CD14-positive monocyte (primary cell): ENCODE measurements around the gene CHRNE. TPM values are rescaled to one million over a fixed set of nuclear protein-coding genes. Genes with fewer than 3 reads are reported as not detected.

ENCODE experiments used
- DNase-seq, 3 donors: peaks; one replicate each; pipeline ENCODE4 v3.0.0-alpha.2; 2011 to 2022
- H2AFZ ChIP-seq: 2 replicates; pipeline ENCODE4 v1.6.0; 2012; ENCODE audit warnings: mild to moderate bottlenecking, low read depth, low read length, inconsistent platforms; ENCODE audit not compliant: insufficient read depth, poor library complexity, severe bottlenecking
- H3K27ac ChIP-seq, 2 donors: 1 replicate in 1 of 2; 2 replicates in 1 of 2; pipeline ENCODE4 v1.5.1; 2012 to 2013; ENCODE audit warnings: low read length in 2 of 2, control low read depth in 1 of 2, inconsistent platforms in 1 of 2, low read depth in 1 of 2, mild to moderate bottlenecking in 1 of 2
- H3K27me3 ChIP-seq, 2 donors: one replicate each; pipeline versions ENCODE4 v1.6.0 to v1.6.1; 2011 to 2013; ENCODE audit warnings: low read length in 2 of 2; ENCODE audit not compliant: control insufficient read depth in 2 of 2, insufficient read depth in 2 of 2
- H3K36me3 ChIP-seq, 2 donors: replicated peaks in 1 of 2; 1 replicate in 1 of 2; 2 replicates in 1 of 2; pipeline versions ENCODE4 v1.5.1 to v1.6.1; 2012 to 2013; ENCODE audit warnings: low read length in 2 of 2, control low read depth in 1 of 2, inconsistent platforms in 1 of 2, mild to moderate bottlenecking in 1 of 2; ENCODE audit not compliant: insufficient read depth in 2 of 2, control insufficient read depth in 1 of 2
- H3K4me1 ChIP-seq, 2 donors: 1 replicate in 1 of 2; 2 replicates in 1 of 2; pipeline versions ENCODE4 v1.5.1 to v1.6.1; 2012 to 2013; ENCODE audit warnings: low read length in 2 of 2, control low read depth in 1 of 2, inconsistent platforms in 1 of 2, mild to moderate bottlenecking in 1 of 2, moderate library complexity in 1 of 2; ENCODE audit not compliant: insufficient read depth in 2 of 2, control insufficient read depth in 1 of 2
- H3K4me2 ChIP-seq: replicated peaks from 2 replicates; pipeline ENCODE3; 2012; ENCODE audit warnings: low read length, moderate library complexity, mild to moderate bottlenecking; ENCODE audit not compliant: poor library complexity, severe bottlenecking; ENCODE audit errors: extremely low read depth
- H3K4me3 ChIP-seq, 3 experiments: fragments of 200-600 bp in 1 of 3; sonication (generic) in 1 of 3; replicated peaks in 1 of 3; 1 replicate in 2 of 3; 2 replicates in 1 of 3; pipeline ENCODE4 v1.5.1; 2011 to 2013; ENCODE audit warnings: low read length in 3 of 3, mild to moderate bottlenecking in 3 of 3, control low read depth in 2 of 3, low read depth in 2 of 3, inconsistent platforms in 1 of 3, moderate library complexity in 1 of 3
- H3K79me2 ChIP-seq: 2 replicates; pipeline ENCODE4 v1.6.0; 2012; ENCODE audit warnings: mild to moderate bottlenecking, control low read depth, inconsistent platforms, low read length, moderate library complexity; ENCODE audit not compliant: insufficient read depth
- H3K9ac ChIP-seq: 2 replicates; pipeline ENCODE4 v1.6.0; 2017; ENCODE audit warnings: low read length, mild to moderate bottlenecking; ENCODE audit not compliant: insufficient read depth, poor library complexity, severe bottlenecking
- H3K9me3 ChIP-seq, 2 donors: replicated peaks in 1 of 2; 1 replicate in 1 of 2; 2 replicates in 1 of 2; pipeline versions ENCODE4 v1.5.1 to v1.6.1; 2012 to 2013; ENCODE audit warnings: low read length in 2 of 2, control low read depth in 1 of 2; ENCODE audit not compliant: control insufficient read depth in 1 of 2, insufficient read depth in 1 of 2
- H4K20me1 ChIP-seq: 2 replicates; pipeline ENCODE4 v1.6.0; 2012; ENCODE audit warnings: mild to moderate bottlenecking, low read length, control low read depth, moderate library complexity; ENCODE audit not compliant: insufficient read depth
- H3K27ac Mint-ChIP-seq, 7 donors: one replicate each; pipeline ENCODE4 v1.8.0; 2020; ENCODE audit warnings: mild to moderate bottlenecking in 7 of 7, mixed read lengths in 7 of 7, moderate library complexity in 6 of 7, inconsistent platforms in 2 of 7
- H3K27me3 Mint-ChIP-seq, 3 donors: one replicate each; pipeline ENCODE4 v1.8.0; 2021 to 2022; ENCODE audit warnings: low read depth in 3 of 3, mild to moderate bottlenecking in 3 of 3, mixed read lengths in 3 of 3, moderate library complexity in 3 of 3, inconsistent platforms in 1 of 3
- H3K36me3 Mint-ChIP-seq, 2 donors: one replicate each; pipeline ENCODE4 v1.8.0; 2020; ENCODE audit warnings: mixed read lengths in 2 of 2, inconsistent platforms in 1 of 2, mild to moderate bottlenecking in 1 of 2
- H3K4me1 Mint-ChIP-seq: one replicate; pipeline ENCODE4 v1.8.0; 2020; ENCODE audit warnings: mild to moderate bottlenecking, mixed read lengths
- H3K4me3 Mint-ChIP-seq, 2 donors: one replicate each; pipeline ENCODE4 v1.8.0; 2020; ENCODE audit warnings: mild to moderate bottlenecking in 2 of 2, mixed read lengths in 2 of 2, moderate library complexity in 1 of 2
- H3K9me3 Mint-ChIP-seq, 7 donors: one replicate each; pipeline ENCODE4 v1.8.0; 2020 to 2022; ENCODE audit warnings: mixed read lengths in 7 of 7, mild to moderate bottlenecking in 6 of 7, moderate library complexity in 6 of 7, inconsistent platforms in 2 of 7
- WGBS: methylation state at CpG from one replicate; pipeline ENCODE4 v1.1.5; 2013; ENCODE audit warnings: missing lambda C conversion rate; ENCODE audit not compliant: insufficient coverage; 5-methylcytosine and 5-hydroxymethylcytosine counted together
- intact Hi-C, 2 donors: fragments of 100-400 bp; cut with micrococcal nuclease; formaldehyde crosslinking; loops; one replicate each; pipeline versions ENCODE4 v1.15.0 to v1.15.1; 2023
- polyA plus RNA-seq, 3 donors: library from polyadenylated mRNA; depleted of rRNA in 1 of 3; unstranded in 2 of 3; stranded (reverse) in 1 of 3; fragments of 300-500 nt in 2 of 3; fragments of >200 nt in 1 of 3; fragmentation: Illumina TruSeq in 2 of 3; gene quantifications; 1 replicate in 2 of 3; 2 replicates in 1 of 3; pipeline ENCODE4 v1.2.3, GENCODE V29; 2012 to 2021
- TF ChIP-seq, protein P1 (sequence below): fragments of 200-600 bp; IDR thresholded peaks from one replicate; pipeline ENCODE4 v1.8.0; 2022; ENCODE audit warnings: antibody characterized with exemption, mild to moderate bottlenecking

Gene CHRNE
- polyA plus RNA-seq, 3 donors = 0.54 to 12.6 (median 2.1) TPM

DNA sequence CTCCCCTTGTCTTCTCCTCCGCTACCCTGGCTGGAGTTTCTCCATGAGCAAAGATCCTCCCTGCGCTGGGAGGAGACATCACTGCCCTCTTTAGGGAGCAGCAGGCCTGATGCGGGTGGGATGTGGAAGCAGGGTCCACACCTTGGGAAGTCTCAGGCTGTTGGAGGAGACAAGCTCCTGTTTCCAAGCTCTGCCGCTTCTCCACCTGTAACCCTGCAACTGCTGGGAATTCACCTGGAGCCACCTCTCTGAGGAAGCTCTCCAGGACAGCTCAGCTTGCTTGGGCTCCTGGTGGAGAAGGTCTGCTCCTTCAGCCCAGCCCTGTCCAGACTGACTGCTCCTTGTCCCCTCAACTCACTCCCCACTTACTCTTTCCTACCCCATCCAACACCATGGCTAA is 18.4 kb downstream of the CHRNE start:
- WGBS = 100% methylated on average over 3 of the region's 4 CpGs
- Histone ChIP-seq H3K27me3 (no peaks in the 10 kb centered on the region), H4K20me1 (peaks cover 4% of the 10 kb centered on the region), H3K27ac (no peak overlapping the region), H3K36me3 (peaks cover 50 to 61% of the 10 kb centered on the region in 2 donors), H3K4me1 (peaks cover 12 to 15% of the 10 kb centered on the region in 2 donors), H3K9ac (no peak overlapping the region), H3K9me3 (no peaks in the 10 kb centered on the region), H2AFZ (no peak overlapping the region), H3K79me2 (no peaks in the 10 kb centered on the region), H3K4me3 (no peak overlapping the region), H3K4me2 (no peak overlapping the region)
- intact Hi-C loops = loop anchor here (5.0 to 10.0 kb wide), 4 partner anchors 37 to 317 kb away; partner anchors contain the start of gene PLD2 (in 1 of the 2)
- peak overlapping the region in 2 of 7 donors; percentile 31 to 50 for H3K27ac Mint-ChIP-seq
- H3K4me1 Mint-ChIP-seq = peaks cover 11% of the 10 kb centered on the region
- no peak for DNase-seq
- peaks cover 0 to 2% (median 0%) of the 10 kb centered on the region in 7 donors for H3K9me3 Mint-ChIP-seq
- H3K4me3 Mint-ChIP-seq = no peak overlapping the region
- TF ChIP-seq, protein P1, sequence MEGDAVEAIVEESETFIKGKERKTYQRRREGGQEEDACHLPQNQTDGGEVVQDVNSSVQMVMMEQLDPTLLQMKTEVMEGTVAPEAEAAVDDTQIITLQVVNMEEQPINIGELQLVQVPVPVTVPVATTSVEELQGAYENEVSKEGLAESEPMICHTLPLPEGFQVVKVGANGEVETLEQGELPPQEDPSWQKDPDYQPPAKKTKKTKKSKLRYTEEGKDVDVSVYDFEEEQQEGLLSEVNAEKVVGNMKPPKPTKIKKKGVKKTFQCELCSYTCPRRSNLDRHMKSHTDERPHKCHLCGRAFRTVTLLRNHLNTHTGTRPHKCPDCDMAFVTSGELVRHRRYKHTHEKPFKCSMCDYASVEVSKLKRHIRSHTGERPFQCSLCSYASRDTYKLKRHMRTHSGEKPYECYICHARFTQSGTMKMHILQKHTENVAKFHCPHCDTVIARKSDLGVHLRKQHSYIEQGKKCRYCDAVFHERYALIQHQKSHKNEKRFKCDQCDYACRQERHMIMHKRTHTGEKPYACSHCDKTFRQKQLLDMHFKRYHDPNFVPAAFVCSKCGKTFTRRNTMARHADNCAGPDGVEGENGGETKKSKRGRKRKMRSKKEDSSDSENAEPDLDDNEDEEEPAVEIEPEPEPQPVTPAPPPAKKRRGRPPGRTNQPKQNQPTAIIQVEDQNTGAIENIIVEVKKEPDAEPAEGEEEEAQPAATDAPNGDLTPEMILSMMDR = no peak
- peaks cover 0 to 7% (median 1%) of the 10 kb centered on the region in 3 donors for H3K27me3 Mint-ChIP-seq
- peaks cover 66 to 78% of the 10 kb centered on the region in 2 donors for H3K36me3 Mint-ChIP-seq

DNA sequence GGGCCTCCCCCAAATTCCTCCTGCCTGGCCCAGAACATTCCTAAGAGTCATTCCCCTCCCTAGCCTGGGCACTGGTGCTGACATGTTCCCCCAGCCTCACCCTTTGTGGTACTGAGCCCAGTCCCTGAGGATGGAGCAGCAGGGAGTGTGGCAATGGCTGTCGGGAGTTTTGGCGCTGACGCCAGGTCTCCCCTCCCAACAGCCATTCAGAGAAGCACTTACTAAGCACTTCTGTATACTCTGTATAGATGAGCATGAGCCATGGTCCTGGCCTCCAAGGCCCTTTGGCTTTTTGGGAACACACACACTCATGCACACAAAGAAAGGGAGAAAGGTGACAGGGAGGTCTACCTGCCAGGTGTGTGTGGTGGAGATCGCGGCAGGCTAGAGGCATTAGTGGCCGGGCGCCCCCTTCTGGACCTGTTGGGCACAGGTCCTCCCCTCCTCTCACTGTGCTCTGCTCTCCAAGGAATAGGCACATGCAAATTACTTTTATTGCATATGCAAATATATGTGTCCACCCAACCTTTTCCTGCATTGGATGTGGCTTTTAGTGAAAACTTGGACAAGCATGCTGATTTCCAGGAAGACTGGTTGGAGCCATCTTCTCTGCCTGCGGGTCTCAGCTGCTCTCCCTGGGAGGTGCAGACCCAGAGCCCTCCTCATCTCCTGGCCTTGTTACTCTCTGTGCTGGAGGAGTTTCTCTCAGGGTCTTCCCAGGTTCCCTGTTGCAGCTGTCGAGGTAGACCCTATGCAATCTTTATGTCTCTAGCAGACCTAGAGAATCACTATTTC is 20.9 kb downstream of the CHRNE start:
- H3K27me3 ChIP-seq = no peaks in the 10 kb centered on the region
- no peak overlapping the region for H3K27ac ChIP-seq
- Mint-ChIP-seq H3K4me3 (no peak overlapping the region), H3K27ac (peak overlapping the region in 2 of 7 donors; percentile 1 to 46), H3K9me3 (peaks cover 0 to 8% (median 0%) of the 10 kb centered on the region in 7 donors), H3K4me1 (peaks cover 33% of the 10 kb centered on the region), H3K36me3 (peaks cover 72 to 80% of the 10 kb centered on the region in 2 donors), H3K27me3 (peaks cover 1 to 6% (median 5%) of the 10 kb centered on the region in 3 donors)
- peaks cover 37 to 52% of the 10 kb centered on the region in 2 donors for H3K36me3 ChIP-seq
- no peak overlapping the region for H3K9ac ChIP-seq
- no peaks in the 10 kb centered on the region for H3K79me2 ChIP-seq
- peaks cover 4% of the 10 kb centered on the region for H4K20me1 ChIP-seq
- H3K9me3 ChIP-seq = no peaks in the 10 kb centered on the region
- peak in 2 of 3 donors; percentile 41 to 54 for DNase-seq
- no peak overlapping the region for H2AFZ ChIP-seq
- intact Hi-C loops = loop anchor here (5.0 to 10.0 kb wide), 4 partner anchors 35 to 315 kb away; partner anchors contain the start of gene PLD2 (in 1 of the 2)
- H3K4me1 ChIP-seq = peaks cover 26 to 38% of the 10 kb centered on the region in 2 donors
- no peak overlapping the region for H3K4me2 ChIP-seq
- WGBS = 71% methylated on average over 1 of the region's 9 CpGs
- TF ChIP-seq, protein P1 = peak; percentile 92
- H3K4me3 ChIP-seq = no peak overlapping the region
